Osteoblast (primary cell): ENCODE data around the gene LRRC47. TPM values are rescaled to one million over a fixed set of nuclear protein-coding genes. Genes with fewer than 3 reads are reported as not detected.

Experiments used
- DNase-seq: peaks from one replicate; pipeline ENCODE4 v3.0.0; 2011; ENCODE audit warnings: low spot score, mixed read lengths; ENCODE audit not compliant: insufficient read length; ENCODE audit errors: missing footprints
- H2AFZ ChIP-seq: 2 replicates; pipeline ENCODE4 v1.6.0; 2011; ENCODE audit warnings: mild to moderate bottlenecking, low read length
- H3K27ac ChIP-seq: 2 replicates; pipeline ENCODE4 v1.5.1; 2011; ENCODE audit warnings: mild to moderate bottlenecking, low read depth, low read length, moderate library complexity
- H3K27me3 ChIP-seq: 2 replicates; pipeline ENCODE4 v1.6.0; 2012; ENCODE audit warnings: mild to moderate bottlenecking, control low read depth, inconsistent platforms, low read length, moderate library complexity; ENCODE audit not compliant: insufficient read depth
- H3K36me3 ChIP-seq: 2 replicates; pipeline ENCODE4 v1.5.1; 2011; ENCODE audit warnings: mild to moderate bottlenecking, low read length, control low read depth, moderate library complexity; ENCODE audit not compliant: insufficient read depth
- H3K4me1 ChIP-seq: 2 replicates; pipeline ENCODE4 v1.5.1; 2011; ENCODE audit warnings: mild to moderate bottlenecking, low read length, control low read depth, moderate library complexity; ENCODE audit not compliant: insufficient read depth
- H3K4me2 ChIP-seq: 2 replicates; pipeline ENCODE4 v1.6.0; 2011; ENCODE audit warnings: mild to moderate bottlenecking, low read length; ENCODE audit not compliant: insufficient read depth
- H3K4me3 ChIP-seq: fragments of 200-600 bp; sonication (generic); 3 replicates; pipeline ENCODE4 v1.5.1; 2012; ENCODE audit warnings: mild to moderate bottlenecking, low read length, inconsistent platforms; ENCODE audit not compliant: insufficient read depth
- H3K79me2 ChIP-seq: 2 replicates; pipeline ENCODE4 v1.6.0; 2012; ENCODE audit warnings: mild to moderate bottlenecking, low read length, control low read depth, inconsistent platforms; ENCODE audit not compliant: insufficient read depth
- H3K9me3 ChIP-seq: 2 replicates; pipeline ENCODE4 v1.5.1; 2011; ENCODE audit warnings: low read depth, low read length, control low read depth
- H4K20me1 ChIP-seq: 2 replicates; pipeline ENCODE4 v1.6.0; 2012; ENCODE audit warnings: mild to moderate bottlenecking, low read length, control low read depth; ENCODE audit not compliant: insufficient read depth
- CTCF ChIP-seq: IDR thresholded peaks from 2 replicates; pipeline ENCODE4 v1.5.1; 2011; ENCODE audit warnings: mild to moderate bottlenecking, low read depth, low read length, moderate library complexity; ENCODE audit errors: extremely low read depth
- total RNA-seq: library from RNA; depleted of rRNA; stranded (reverse); fragments of >200 nt; gene quantifications from 2 replicates; pipeline ENCODE4 v1.2.3, GENCODE V29; 2012

Gene LRRC47
- total RNA-seq, 1 donor = 30.0 TPM

- H3K4me2 ChIP-seq = no peak overlapping the region
- peaks cover 16% of the 10 kb centered on the region for H4K20me1 ChIP-seq
- H3K4me1 ChIP-seq = peaks cover 14% of the 10 kb centered on the region
- H3K36me3 ChIP-seq = peaks cover 35% of the 10 kb centered on the region
- peak; percentile 9 for DNase-seq
- H3K79me2 ChIP-seq = no peaks in the 10 kb centered on the region
- H3K9me3 ChIP-seq = no peaks in the 10 kb centered on the region
- H3K4me3 ChIP-seq = no peak overlapping the region
- H2AFZ ChIP-seq = no peak overlapping the region
- no peak for TF ChIP-seq CTCF
- no peak overlapping the region for H3K27ac ChIP-seq
- H3K27me3 ChIP-seq = no peaks in the 10 kb centered on the region
Observed at GRCh38 chr1:3740752-3741151, 55.5 kb downstream of the LRRC47 start.

- H3K27ac ChIP-seq = no peak overlapping the region
Observed at GRCh38 chr1:3740042-3740441, 56.3 kb downstream of the LRRC47 start.

GRCh38 chr1:3738943-3739342, 57.4 kb downstream of the LRRC47 start:
- no peak overlapping the region for H2AFZ ChIP-seq
- H3K4me2 ChIP-seq = no peak overlapping the region
- H3K36me3 ChIP-seq = peaks cover 35% of the 10 kb centered on the region
- H3K27ac ChIP-seq = no peak overlapping the region
- H3K4me3 ChIP-seq = no peak overlapping the region
- peaks cover 19% of the 10 kb centered on the region for H3K4me1 ChIP-seq
- no peak for TF ChIP-seq CTCF
- no peaks in the 10 kb centered on the region for H3K27me3 ChIP-seq
- peaks cover 12% of the 10 kb centered on the region for H4K20me1 ChIP-seq
- H3K9me3 ChIP-seq = no peaks in the 10 kb centered on the region
- no peaks in the 10 kb centered on the region for H3K79me2 ChIP-seq
- DNase-seq = no peak

More at GRCh38 chr1:3740042-3740441, 56.3 kb downstream of the LRRC47 start:
- TF ChIP-seq CTCF = no peak
- H3K4me2 ChIP-seq = no peak overlapping the region
- H4K20me1 ChIP-seq = peaks cover 16% of the 10 kb centered on the region
- H3K4me1 ChIP-seq = peaks cover 19% of the 10 kb centered on the region
- H3K4me3 ChIP-seq = no peak overlapping the region
- DNase-seq = no peak
- no peaks in the 10 kb centered on the region for H3K79me2 ChIP-seq
- H3K9me3 ChIP-seq = no peaks in the 10 kb centered on the region
- H3K27me3 ChIP-seq = no peaks in the 10 kb centered on the region
- H3K36me3 ChIP-seq = peaks cover 35% of the 10 kb centered on the region
- H2AFZ ChIP-seq = no peak overlapping the region

GRCh38 chr1:3736708-3737107, 59.6 kb downstream of the LRRC47 start:
- TF ChIP-seq CTCF = no peak
- H3K27me3 ChIP-seq = peaks cover 13% of the 10 kb centered on the region
- no peak overlapping the region for H3K4me3 ChIP-seq
- H3K27ac ChIP-seq = peak overlapping the region; percentile 87
- H4K20me1 ChIP-seq = no peaks in the 10 kb centered on the region
- H2AFZ ChIP-seq = no peak overlapping the region
- H3K4me1 ChIP-seq = peaks cover 11% of the 10 kb centered on the region
- DNase-seq = no peak
- peaks cover 24% of the 10 kb centered on the region for H3K36me3 ChIP-seq
- no peaks in the 10 kb centered on the region for H3K79me2 ChIP-seq
- no peaks in the 10 kb centered on the region for H3K9me3 ChIP-seq
- H3K4me2 ChIP-seq = no peak overlapping the region
